Right ventricle myocardium inferior (tissue), 1 donor: ENCODE measurements around the gene AGBL4. TPM values are rescaled to one million over a fixed set of nuclear protein-coding genes. Genes with fewer than 3 reads are reported as not detected.

ENCODE experiments used
- ATAC-seq: fragments of 200-7000 bp; cut with Tn5 transposase; one replicate; pipeline ENCODE4 v1.9.1; 2020; ENCODE audit warnings: mild to moderate bottlenecking, moderate library complexity
- DNase-seq: peaks from one replicate; pipeline ENCODE4 v3.0.0; 2021; ENCODE audit errors: missing footprints
- intact Hi-C: fragments of 100-400 bp; cut with DNase I; formaldehyde crosslinking; loops from one replicate; pipeline ENCODE4 v1.11.0; 2022
- total RNA-seq: library from RNA; stranded (reverse); fragmentation: NEBNext Ultra II Directional; extraction: Animal tissue kit (Norgen Biotek cat#: 25700); gene quantifications from one replicate; pipeline ENCODE4 v1.2.1, GENCODE V29; 2021
- donor health status: DM: no; HTN: yes; CAD: no; lungs with severe emphysema.

The AGBL4 gene
- total RNA-seq, 1 donor from 2014 or later, result 0.14 TPM

- intact Hi-C loops, result no loop called here
- DNase-seq (no peak), ATAC-seq (no peak)
Measured at GRCh38 chr1:49111931-49112330, 911.8 kb downstream of the AGBL4 start.

GRCh38 chr1:49106445-49106844, 917.3 kb downstream of the AGBL4 start:
- intact Hi-C loops, result no loop called here
- DNase-seq, result no peak
- no peak for ATAC-seq

- DNase-seq (no peak), ATAC-seq (no peak)
- intact Hi-C loops, result no loop called here
Measured at GRCh38 chr1:49104575-49104974, 919.2 kb downstream of the AGBL4 start.

- intact Hi-C loops, result no loop called here
- ATAC-seq (no peak), DNase-seq (no peak)
Measured at GRCh38 chr1:49102752-49103151, 921.0 kb downstream of the AGBL4 start.

- DNase-seq, result no peak
- no peak for ATAC-seq
- intact Hi-C loops, result no loop called here
Measured at GRCh38 chr1:49098866-49099265, 924.9 kb downstream of the AGBL4 start.

- DNase-seq, result no peak
- ATAC-seq, result no peak
- intact Hi-C loops, result no loop called here
Measured at GRCh38 chr1:49086327-49086726, 937.4 kb downstream of the AGBL4 start.

- DNase-seq (no peak), ATAC-seq (no peak)
- intact Hi-C loops, result no loop called here
Measured at GRCh38 chr1:49085079-49085478, 938.7 kb downstream of the AGBL4 start.

- no peak for ATAC-seq
- DNase-seq, result no peak
- intact Hi-C loops, result no loop called here
Measured at GRCh38 chr1:49060766-49061165, 963.0 kb downstream of the AGBL4 start.

- intact Hi-C loops, result no loop called here
- DNase-seq (no peak), ATAC-seq (no peak)
Measured at GRCh38 chr1:49059087-49059486, 964.7 kb downstream of the AGBL4 start.

- ATAC-seq (no peak), DNase-seq (no peak)
- intact Hi-C loops, result no loop called here
Measured at GRCh38 chr1:49052102-49052501, 971.7 kb downstream of the AGBL4 start.

- intact Hi-C loops, result no loop called here
- no peak for DNase-seq
- no peak for ATAC-seq
Measured at GRCh38 chr1:49051647-49052046, 972.1 kb downstream of the AGBL4 start.

- DNase-seq, result no peak
- no peak for ATAC-seq
- intact Hi-C loops, result no loop called here
Measured at GRCh38 chr1:49050041-49050440, 973.7 kb downstream of the AGBL4 start.

GRCh38 chr1:49048188-49048587, 975.6 kb downstream of the AGBL4 start:
- intact Hi-C loops, result no loop called here
- DNase-seq (no peak), ATAC-seq (no peak)

GRCh38 chr1:49046305-49046704, 977.4 kb downstream of the AGBL4 start:
- no peak for ATAC-seq
- DNase-seq, result no peak
- intact Hi-C loops, result no loop called here

- ATAC-seq (no peak), DNase-seq (no peak)
- intact Hi-C loops, result no loop called here
Measured at GRCh38 chr1:49045371-49045770, 978.4 kb downstream of the AGBL4 start.

- DNase-seq, result no peak
- intact Hi-C loops, result no loop called here
- ATAC-seq, result no peak
Measured at GRCh38 chr1:49036700-49037099, 987.1 kb downstream of the AGBL4 start.

- no peak for DNase-seq
- intact Hi-C loops, result no loop called here
- ATAC-seq, result no peak
Measured at GRCh38 chr1:49028396-49028795, 995.4 kb downstream of the AGBL4 start.

- intact Hi-C loops, result no loop called here
- DNase-seq (no peak), ATAC-seq (no peak)
Measured at GRCh38 chr1:49026230-49026811, 997.4 kb downstream of the AGBL4 start.

- DNase-seq (peak; percentile 40), ATAC-seq (no peak)
- intact Hi-C loops, result no loop called here
Measured at GRCh38 chr1:49016030-49016977, 1007.5 kb downstream of the AGBL4 start.

GRCh38 chr1:49013079-49013478, 1010.7 kb downstream of the AGBL4 start:
- intact Hi-C loops, result no loop called here
- ATAC-seq, result no peak
- no peak for DNase-seq
